Naive B cell (primary cell): ENCODE data around the gene CSE1L. TPM values are rescaled to one million over a fixed set of nuclear protein-coding genes. Genes with fewer than 3 reads are reported as not detected.

ENCODE experiments used
- polyA plus RNA-seq, 6 donors: library from polyadenylated mRNA; unstranded; fragments of 300-500 nt; fragmentation: Illumina TruSeq; gene quantifications; one replicate each; pipeline ENCODE4 v1.2.3, GENCODE V29; 2021; ENCODE audit warnings: low read depth in 6 of 6

The CSE1L gene
- polyA plus RNA-seq, 6 donors from 2014 or later = 7.2 to 22.0 (median 19.2) TPM

Other genes starting within 250 kb of the CSE1L start
- 10 to 100 TPM; 13.3 to 37.5 (median 17.1) TPM for gene PREX1, start 218.3 kb upstream of the CSE1L start, polyA plus RNA-seq
- 10 to 100 TPM in 4 of 6 donors, 1 to 10 TPM in 2; 3.9 to 18.4 (median 12.1) TPM for gene ARFGEF2, start 124.6 kb upstream of the CSE1L start, polyA plus RNA-seq
- gene STAU1, start 142.0 kb downstream of the CSE1L start, polyA plus RNA-seq = 10 to 100 TPM; 26.1 to 42.9 (median 31.3) TPM
- 10 to 100 TPM; 32.6 to 76.5 (median 46.7) TPM for gene DDX27, start 173.1 kb downstream of the CSE1L start, polyA plus RNA-seq
- gene ZNFX1, start 231.7 kb downstream of the CSE1L start, polyA plus RNA-seq = 10 to 100 TPM; 18.2 to 41.8 (median 22.7) TPM